Measurements from ENCODE around the gene RALGAPA2. TPM values are rescaled to one million over a fixed set of nuclear protein-coding genes. Genes with fewer than 3 reads are reported as not detected.

Gene RALGAPA2
- total RNA-seq, 1 donor from 2014 or later, result 52.0 TPM

- no peak for ATAC-seq
Measured at GRCh38 chr20:20447196-20447595, 265.2 kb downstream of the RALGAPA2 start.

DNA sequence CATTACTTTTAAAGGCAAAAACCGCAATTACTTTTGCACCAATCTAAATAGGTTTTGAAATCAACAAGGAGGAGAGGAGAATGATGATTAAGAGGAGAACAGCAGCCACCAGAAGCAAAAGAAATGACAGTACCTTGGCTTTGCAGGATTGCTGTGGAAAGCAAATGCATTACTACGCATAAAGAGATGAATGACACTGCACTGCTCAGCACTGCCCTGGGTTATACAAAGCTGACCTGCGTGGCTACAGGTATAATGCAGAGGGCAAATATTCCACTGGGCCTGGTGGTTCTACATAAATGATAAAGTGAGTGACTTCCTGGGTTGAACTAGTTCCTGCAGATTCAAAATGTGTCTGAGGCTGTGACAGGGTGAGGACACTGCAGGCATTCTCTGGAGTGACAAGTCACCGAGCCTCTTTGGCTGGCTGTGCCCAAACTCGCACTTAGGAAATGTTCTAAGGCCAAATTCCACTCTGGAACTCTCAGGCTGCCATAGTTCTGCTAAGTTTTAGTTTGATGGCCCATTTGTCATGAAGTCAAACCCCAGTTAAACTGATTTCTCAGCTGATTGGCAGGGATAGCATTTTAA lies 265.9 kb downstream of the RALGAPA2 start:
- peak; percentile 82 for ATAC-seq
- no peak for DNase-seq (ENCODE audit: low spot score)

More at GRCh38 chr20:20447196-20447595, 265.2 kb downstream of the RALGAPA2 start:
- DNase-seq (ENCODE audit: low spot score), result no peak

DNA sequence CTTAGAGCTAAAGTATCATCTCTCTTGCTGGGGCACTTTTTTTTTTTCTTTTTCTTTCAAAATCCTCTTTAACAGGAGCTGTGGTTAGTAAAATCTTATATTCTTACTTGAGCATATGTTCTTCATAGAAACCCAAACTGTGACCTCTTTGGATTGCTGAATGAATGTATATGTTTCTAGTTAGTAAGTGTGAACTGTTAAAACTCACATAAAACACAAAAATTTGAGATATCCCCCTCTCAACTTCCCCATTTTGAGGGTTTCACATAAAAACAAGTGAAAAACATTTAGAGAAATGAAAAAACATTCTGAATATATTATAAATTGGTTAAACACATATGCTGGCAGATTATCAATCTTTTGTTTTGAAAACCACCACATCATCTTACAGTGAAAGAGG lies 266.4 kb downstream of the RALGAPA2 start:
- DNase-seq (ENCODE audit: low spot score) (no peak), ATAC-seq (no peak)

DNA sequence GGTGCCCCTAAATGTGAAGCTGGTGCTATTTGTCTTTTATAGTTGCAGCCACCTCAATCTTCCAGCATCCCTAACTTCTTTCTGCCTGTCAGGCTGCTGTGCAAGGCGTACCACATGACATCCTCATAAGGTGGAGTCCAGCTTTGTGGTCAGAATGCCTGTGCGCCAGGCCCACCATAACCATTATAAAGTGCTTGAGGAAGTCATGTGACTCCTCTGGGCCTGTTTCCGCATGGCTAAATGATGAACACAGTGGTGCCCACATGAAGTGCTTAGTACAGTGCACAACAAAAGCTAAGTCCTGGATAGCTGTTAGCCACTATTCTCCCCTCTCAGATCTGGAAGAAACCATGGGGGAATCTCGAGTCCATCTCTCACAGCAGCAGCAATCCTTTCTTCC lies 268.9 kb downstream of the RALGAPA2 start:
- ATAC-seq (no peak), DNase-seq (ENCODE audit: low spot score) (no peak)

GRCh38 chr20:20442466-20442865 lies 270.0 kb downstream of the RALGAPA2 start:
- ATAC-seq (no peak), DNase-seq (ENCODE audit: low spot score) (no peak)

DNA sequence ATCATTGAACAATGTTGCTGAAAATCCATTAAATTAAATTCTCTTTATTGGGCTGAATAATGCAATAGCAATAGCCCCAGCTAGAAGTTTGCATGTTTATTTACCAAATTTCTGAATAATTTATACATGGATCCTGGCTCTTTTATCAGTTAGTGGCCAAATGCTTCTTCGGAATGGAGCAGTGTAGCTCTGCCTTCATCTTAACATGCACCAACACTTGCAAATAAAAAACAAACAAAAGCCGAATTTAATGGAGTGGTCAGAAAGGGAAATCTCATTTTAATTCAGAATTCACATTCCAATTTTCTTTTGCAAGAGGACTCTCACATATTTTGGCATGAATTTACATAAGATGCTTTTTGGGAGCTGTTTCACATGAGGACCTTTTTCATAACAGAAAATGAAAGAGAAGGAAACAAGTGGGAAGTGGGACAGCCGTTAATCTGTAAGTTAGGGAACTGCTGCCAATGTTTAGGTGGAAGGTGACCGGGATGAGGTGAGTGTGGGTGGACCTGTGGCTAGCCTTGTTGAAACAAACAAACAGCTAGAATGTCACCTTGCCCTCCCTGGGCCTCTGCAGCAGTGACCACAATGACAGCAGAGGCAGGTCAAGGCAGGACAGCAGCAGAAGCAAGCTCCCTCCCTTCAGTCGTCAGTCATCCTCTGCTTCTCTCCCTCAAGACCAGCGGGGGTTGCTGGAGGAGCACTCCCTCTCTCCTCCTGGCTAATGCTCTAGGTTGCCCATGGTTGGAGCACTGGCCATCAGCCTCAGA lies 271.4 kb downstream of the RALGAPA2 start:
- ATAC-seq, result peak; percentile 52
- no peak for DNase-seq (ENCODE audit: low spot score)

DNA sequence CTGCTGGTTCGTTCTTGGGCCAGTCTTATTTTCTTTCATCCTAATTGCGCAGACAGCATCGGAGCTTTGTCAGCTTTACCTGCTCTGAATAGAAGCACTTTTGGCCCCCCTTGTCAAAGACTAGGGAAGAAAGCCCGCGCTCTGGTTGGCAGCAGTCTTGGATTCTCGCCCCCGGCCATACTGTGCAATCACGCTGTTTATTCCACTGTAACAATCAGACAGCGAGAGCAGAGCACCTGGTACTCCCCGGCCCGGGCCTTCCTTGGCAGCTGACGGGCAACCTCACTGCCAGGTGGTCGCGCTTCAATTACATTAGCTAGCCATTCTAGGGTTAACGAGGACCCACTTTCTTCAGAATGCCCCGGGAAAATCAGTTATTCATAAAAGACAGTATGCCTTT lies 272.0 kb downstream of the RALGAPA2 start:
- ATAC-seq, result no peak
- DNase-seq (ENCODE audit: low spot score), result no peak

GRCh38 chr20:20439602-20440190 lies 272.7 kb downstream of the RALGAPA2 start:
- DNase-seq (ENCODE audit: low spot score), result no peak

DNA sequence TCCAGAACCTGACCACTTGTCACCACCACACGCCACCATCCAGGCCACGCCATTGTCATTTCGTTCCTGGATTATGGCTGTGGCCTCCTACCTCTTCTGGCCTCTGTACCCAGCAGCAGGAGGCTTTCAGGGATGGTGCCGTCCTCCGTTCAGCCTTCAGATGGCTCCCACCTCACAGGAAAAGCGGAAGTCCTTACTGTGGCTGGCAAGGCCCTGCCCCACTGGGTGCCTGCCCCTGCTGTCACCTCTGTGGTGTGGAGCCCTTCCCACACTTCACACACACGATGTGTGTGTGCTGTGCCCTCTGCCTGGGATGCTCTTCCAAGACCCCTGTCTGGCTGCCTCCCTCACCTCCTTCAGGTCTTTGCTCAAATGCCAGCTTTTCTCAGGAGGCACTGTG lies 275.1 kb downstream of the RALGAPA2 start:
- no peak for ATAC-seq

More at GRCh38 chr20:20439602-20440190, 272.7 kb downstream of the RALGAPA2 start:
- no peak for ATAC-seq

GRCh38 chr20:20436689-20437088 lies 275.8 kb downstream of the RALGAPA2 start:
- ATAC-seq (no peak), DNase-seq (ENCODE audit: low spot score) (no peak)

More for the DNA sequence above, 275.1 kb downstream of the RALGAPA2 start:
- no peak for DNase-seq (ENCODE audit: low spot score)

DNA sequence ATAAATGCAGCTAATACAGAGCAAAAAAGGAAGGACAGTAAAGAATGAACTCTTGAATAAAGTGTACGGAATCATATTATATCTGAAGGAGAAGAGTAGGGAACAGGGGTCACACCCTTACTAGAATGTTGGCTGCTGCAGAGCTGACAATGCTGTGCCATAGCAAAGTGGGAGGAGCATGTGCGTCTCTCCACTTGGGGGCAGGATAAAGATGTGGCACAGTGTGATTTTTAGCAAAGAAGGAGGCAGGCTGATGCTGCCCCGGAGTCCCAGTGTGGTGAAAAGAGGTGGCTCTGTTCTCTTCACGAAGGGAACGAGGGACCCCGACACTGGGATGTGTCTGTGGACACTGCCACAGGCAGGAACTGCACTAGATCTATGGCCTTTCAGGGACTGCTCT lies 277.0 kb downstream of the RALGAPA2 start:
- DNase-seq (ENCODE audit: low spot score) (no peak), ATAC-seq (peak; percentile 31)

GRCh38 chr20:20432618-20433286 lies 279.7 kb downstream of the RALGAPA2 start:
- DNase-seq (ENCODE audit: low spot score) (no peak), ATAC-seq (no peak)

GRCh38 chr20:20430066-20430465 lies 282.4 kb downstream of the RALGAPA2 start:
- ATAC-seq, result no peak
- DNase-seq (ENCODE audit: low spot score), result no peak

- ATAC-seq (no peak), DNase-seq (ENCODE audit: low spot score) (no peak)
Measured at GRCh38 chr20:20428067-20428466, 284.4 kb downstream of the RALGAPA2 start.

DNA sequence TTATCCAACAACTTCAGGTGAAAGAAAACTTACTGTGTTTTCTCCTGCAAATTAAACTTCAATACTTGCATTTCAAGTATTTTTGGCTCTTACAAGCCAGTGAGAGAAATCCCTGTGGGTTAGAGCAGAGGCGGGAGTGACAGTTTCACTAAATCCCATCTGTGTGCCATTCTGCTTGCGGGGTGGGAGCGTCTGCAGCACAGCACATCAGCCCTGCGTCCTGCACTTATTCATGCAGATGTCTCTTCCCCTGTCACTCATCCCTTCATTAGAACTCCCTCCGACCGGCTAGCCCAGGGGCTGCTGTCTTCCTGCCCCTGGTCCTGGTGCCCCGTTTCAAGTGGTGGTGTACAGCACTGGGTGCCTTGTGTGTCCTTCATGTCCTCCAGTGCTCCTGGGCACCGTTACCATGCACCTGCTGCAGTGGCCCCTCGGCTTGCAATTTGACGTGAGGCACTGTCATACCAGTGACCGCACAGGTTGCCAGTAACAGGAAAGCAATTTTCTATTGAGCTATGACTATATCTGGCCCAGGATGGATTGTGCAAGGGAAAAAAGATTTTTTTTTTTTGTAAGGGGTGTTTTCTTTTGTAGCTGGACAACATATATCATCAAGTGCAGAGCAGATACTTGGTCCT lies 285.1 kb downstream of the RALGAPA2 start:
- no peak for ATAC-seq
- DNase-seq (ENCODE audit: low spot score), result no peak

GRCh38 chr20:20426655-20426907 lies 285.9 kb downstream of the RALGAPA2 start:
- DNase-seq (ENCODE audit: low spot score) (no peak), ATAC-seq (no peak)

GRCh38 chr20:20425823-20426654 lies 286.4 kb downstream of the RALGAPA2 start:
- DNase-seq (ENCODE audit: low spot score), result no peak
- ATAC-seq, result peak; percentile 14

DNA sequence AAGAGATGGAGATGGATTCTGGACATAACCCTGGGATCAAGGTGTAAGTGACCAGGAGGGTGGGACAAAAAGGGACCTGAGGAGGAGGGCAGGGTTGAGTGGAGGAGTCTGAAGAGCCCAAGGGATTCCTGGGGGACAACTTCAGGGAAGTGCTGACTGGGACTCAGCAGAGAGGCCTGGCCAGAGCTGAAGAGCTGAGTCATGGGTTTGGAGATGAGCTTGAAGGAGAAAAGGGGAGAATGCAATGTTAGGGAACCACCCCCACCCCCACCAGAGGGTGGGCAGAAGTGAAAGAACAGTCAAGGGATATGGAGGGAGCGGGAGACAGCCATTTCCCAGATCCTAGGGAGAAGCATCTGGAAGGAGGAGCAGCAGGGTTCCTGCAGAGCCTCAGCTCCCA lies 289.3 kb downstream of the RALGAPA2 start:
- ATAC-seq (no peak), DNase-seq (ENCODE audit: low spot score) (no peak)

DNA sequence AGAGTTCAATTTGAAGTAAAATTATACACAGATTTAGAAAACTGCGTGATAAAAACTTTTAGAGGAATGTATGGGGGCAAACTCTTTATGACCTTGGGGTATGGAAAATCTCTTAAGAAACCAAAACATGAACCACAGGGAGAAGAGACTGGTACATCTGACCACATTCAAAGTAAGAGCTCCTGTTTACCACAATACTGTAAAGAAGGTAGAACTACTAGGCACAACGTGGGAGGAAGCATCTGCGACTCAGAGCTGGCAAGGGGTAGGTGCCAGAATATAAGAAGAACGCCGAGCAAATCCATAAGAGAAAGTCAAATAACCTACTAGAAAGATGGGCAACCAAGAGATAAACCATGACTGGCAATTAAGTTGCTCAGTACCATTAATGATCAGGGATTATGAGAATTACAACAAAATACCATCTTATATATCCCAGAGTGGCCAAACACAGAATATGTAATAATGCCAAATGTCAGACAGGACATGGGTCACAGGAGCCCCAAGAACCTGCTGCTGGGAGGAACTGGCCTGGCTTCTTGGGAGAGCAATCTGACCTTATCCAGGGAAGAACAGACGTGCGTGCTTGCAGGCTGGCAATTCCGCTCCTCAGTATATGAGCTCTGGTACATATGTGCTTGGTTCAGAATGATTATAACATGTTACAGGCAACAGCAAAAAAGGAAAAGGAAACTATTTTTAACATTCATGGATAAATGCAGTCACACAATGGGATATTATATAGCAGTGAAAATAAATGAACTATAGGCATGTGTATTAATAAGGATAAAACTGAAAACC lies 294.4 kb downstream of the RALGAPA2 start:
- ATAC-seq, result no peak
- no peak for DNase-seq (ENCODE audit: low spot score)

DNA sequence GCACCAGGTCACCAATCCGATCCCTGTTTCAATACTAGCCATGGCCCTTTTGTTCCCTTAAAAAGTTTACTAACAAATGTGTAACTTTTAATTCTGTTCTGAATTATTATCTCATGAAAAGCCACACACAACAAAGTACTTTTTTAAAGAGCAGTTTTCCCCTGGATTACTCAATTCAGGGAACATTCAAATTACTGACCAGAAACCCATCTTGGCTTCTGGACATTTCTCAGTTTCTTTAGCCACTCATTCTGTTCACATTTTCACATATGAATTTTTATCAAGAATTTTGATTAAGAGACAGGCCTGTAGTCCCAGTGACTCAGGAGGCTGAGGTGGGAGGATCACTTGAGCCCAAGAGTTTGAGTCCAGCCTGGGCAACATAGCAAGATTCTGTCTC lies 297.1 kb downstream of the RALGAPA2 start:
- DNase-seq (ENCODE audit: low spot score) (no peak), ATAC-seq (no peak)
